Measurements from ENCODE around the gene LINGO4. TPM values are rescaled to one million over a fixed set of nuclear protein-coding genes. Genes with fewer than 3 reads are reported as not detected.

LINGO4 gene
- total RNA-seq, 1 experiment from 2014 or later, result not detected

GRCh38 chr1:151798571-151798970 lies 6.6 kb downstream of the LINGO4 start:
- no peak for ATAC-seq
- no peaks in the 10 kb centered on the region for H3K36me3 Mint-ChIP-seq
- peaks cover 14% of the 10 kb centered on the region for H3K4me1 Mint-ChIP-seq
- no peak overlapping the region for H3K27ac Mint-ChIP-seq
- H3K4me3 Mint-ChIP-seq, result no peak overlapping the region
- CTCF ChIA-PET, result interaction anchor here (0.9 kb wide), 1 partner anchor 9 kb away, joined by 3 read pairs; no protein-coding TSS in a partner anchor
- peaks cover 3% of the 10 kb centered on the region; the same call in 1 of the 2 replicates for H3K27me3 Mint-ChIP-seq (ENCODE audit: low read depth)
- POLR2A ChIA-PET, result interaction anchor here (0.6 kb wide), 1 partner anchor 42 kb away, joined by 7 read pairs; no protein-coding TSS in a partner anchor
- DNase-seq (ENCODE audit: low spot score), result no peak
- H3K9me3 Mint-ChIP-seq, result no peaks in the 10 kb centered on the region
- no peak for TF ChIP-seq ZNF512 (CRISPR knock-in tag; IDR thresholded peaks at IDR 0.05; ENCODE audit: borderline replicate concordance)
- no peak for TF ChIP-seq EMX1 (CRISPR knock-in tag; IDR thresholded peaks at IDR 0.05)
- TF ChIP-seq ZNF425 (CRISPR knock-in tag; conservative IDR thresholded peaks at IDR 0.05), result no peak
- no peak for TF ChIP-seq E2F1 (CRISPR knock-in tag; IDR thresholded peaks at IDR 0.05)
- TF ChIP-seq CDX4 (CRISPR knock-in tag; IDR thresholded peaks at IDR 0.05; ENCODE audit: borderline replicate concordance), result no peak
- no peak for TF ChIP-seq USF1 (CRISPR knock-in tag; IDR thresholded peaks at IDR 0.05)
- no peak for TF ChIP-seq E2F4 (CRISPR knock-in tag; IDR thresholded peaks at IDR 0.05; ENCODE audit: borderline replicate concordance, low read depth)
- TF ChIP-seq E2F5 (CRISPR knock-in tag; IDR thresholded peaks at IDR 0.05), result no peak
- TF ChIP-seq ZNF423 (CRISPR knock-in tag; IDR thresholded peaks at IDR 0.05), result no peak
- no peak for TF ChIP-seq JUN (CRISPR knock-in tag; IDR thresholded peaks at IDR 0.05)
- no peak for TF ChIP-seq NFE2L1 (CRISPR knock-in tag; IDR thresholded peaks at IDR 0.05)
- TF ChIP-seq ZNF219 (CRISPR knock-in tag; IDR thresholded peaks at IDR 0.05; ENCODE audit: borderline replicate concordance), result no peak
- TF ChIP-seq ZNF317 (CRISPR knock-in tag; IDR thresholded peaks at IDR 0.05; ENCODE audit: borderline replicate concordance, low read depth), result no peak

GRCh38 chr1:151790940-151791651 lies 14.1 kb downstream of the LINGO4 start:
- no peaks in the 10 kb centered on the region; the same call in 1 of the 2 replicates for H3K36me3 Mint-ChIP-seq
- ChIA-PET CTCF (interaction anchor here (1.0 to 2.3 kb wide), 3 partner anchors 35 to 63 kb away, joined by 3 to 7 read pairs (median 6); no protein-coding TSS in a partner anchor), POLR2A (interaction anchor here (1.0 kb wide), 1 partner anchor 74 kb away, joined by 4 read pairs; the partner anchor contains the start of gene CELF3)
- no peaks in the 10 kb centered on the region; the same call in 1 of the 2 replicates for H3K27me3 Mint-ChIP-seq (ENCODE audit: low read depth)
- peak; percentile 21 for DNase-seq (ENCODE audit: low spot score)
- no peaks in the 10 kb centered on the region for H3K9me3 Mint-ChIP-seq
- peak overlapping the region; percentile 98 for H3K27ac Mint-ChIP-seq
- peaks cover 17% of the 10 kb centered on the region for H3K4me1 Mint-ChIP-seq
- peak overlapping the region; percentile 98 for H3K4me3 Mint-ChIP-seq
- ATAC-seq, result no peak
- 0 out of 2 replicates have a peak, but pooled peaks have one; percentile 2 for TF ChIP-seq ZNF232 (CRISPR knock-in tag; IDR thresholded peaks at IDR 0.05)
- no peak for TF ChIP-seq ERG (CRISPR knock-in tag; IDR thresholded peaks at IDR 0.05)
- no peak for TF ChIP-seq GRHL2 (CRISPR knock-in tag; IDR thresholded peaks at IDR 0.05; ENCODE audit: insufficient replicate concordance, severe bottlenecking)
- TF ChIP-seq NR1H2 (CRISPR knock-in tag; IDR thresholded peaks at IDR 0.05), result no peak
- no peak for TF ChIP-seq USF2 (CRISPR knock-in tag; IDR thresholded peaks at IDR 0.05)
- peak; percentile 45; the same call in 1 of the 2 replicates for TF ChIP-seq ZNF121 (CRISPR knock-in tag; IDR thresholded peaks at IDR 0.05)
- TF ChIP-seq ATF3 (CRISPR knock-in tag; conservative IDR thresholded peaks at IDR 0.05), result no peak
- no peak for TF ChIP-seq ELF4 (CRISPR knock-in tag; IDR thresholded peaks at IDR 0.05; ENCODE audit: low read depth)
